ENCODE data around the gene BBOX1. TPM values are rescaled to one million over a fixed set of nuclear protein-coding genes. Genes with fewer than 3 reads are reported as not detected.

The BBOX1 gene
- total and polyA plus RNA-seq, 2 donors (not counting 3 experiments of a cell fraction or from before 2014, with no cell fraction given) = not detected

DNA sequence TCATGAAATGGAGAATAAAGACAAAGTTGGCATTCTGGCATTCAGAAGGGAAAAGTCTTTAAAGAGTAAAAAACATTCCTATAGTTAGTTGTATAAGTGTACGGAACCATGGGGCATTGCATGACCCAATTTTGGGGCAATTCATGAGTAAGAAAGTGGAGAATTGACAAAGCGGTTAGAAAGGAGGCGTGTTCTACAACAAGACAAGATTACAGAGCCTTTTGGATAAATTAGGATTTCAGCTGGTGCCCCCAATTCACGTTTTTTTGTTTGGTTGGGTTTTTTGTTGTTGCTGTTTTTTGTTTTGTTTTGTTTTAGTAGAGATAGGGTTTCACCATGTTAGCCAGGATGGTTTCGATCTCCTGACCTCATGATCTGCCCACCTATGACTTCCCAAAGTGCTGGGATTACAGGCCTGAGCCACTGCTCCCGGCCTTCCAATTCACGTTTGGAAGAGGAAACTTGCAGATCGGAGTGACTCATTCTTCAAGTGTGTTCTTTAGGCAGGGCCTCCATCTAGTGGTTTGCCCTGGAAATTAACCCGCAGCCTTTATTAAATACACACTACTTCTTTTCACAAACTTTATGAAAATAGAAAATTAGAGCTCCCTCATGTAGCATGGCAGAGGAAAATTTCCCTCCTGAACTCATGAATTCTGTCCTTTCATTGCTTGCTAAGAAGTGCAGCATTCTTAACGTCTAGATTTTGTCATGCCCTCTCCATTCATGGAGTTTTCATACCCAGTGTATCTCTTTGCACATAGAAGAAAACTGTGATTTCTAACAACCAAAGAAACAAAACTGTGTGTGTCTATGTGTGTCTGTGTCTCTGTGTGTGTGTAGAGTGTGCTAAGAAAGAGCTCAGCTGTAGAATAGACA lies 118.1 kb downstream of the BBOX1 start:
- H3K9me3 ChIP-seq (replicated peaks; ENCODE audit: control insufficient read depth, insufficient read depth, low read length) = no peaks in the 10 kb centered on the region
- BruUV-seq (replicated peaks) = no TSS peak
- H3K9ac ChIP-seq (replicated peaks; ENCODE audit: extremely low read depth, insufficient read depth, low read length) = no peak overlapping the region
- FAIRE-seq (peak; percentile 78), DNase-seq (ENCODE audit: low read depth, low spot score) (peak; percentile 70)
- H4K20me1 ChIP-seq (replicated peaks; ENCODE audit: control insufficient read depth, extremely low read depth, insufficient read depth, low read length) = no peaks in the 10 kb centered on the region
- TF ChIP-seq GATA2 (IDR thresholded peaks at IDR 0.05; ENCODE audit: insufficient read depth, insufficient read length, low read depth, low read length) = no peak
- no peak for TF ChIP-seq EZH2 (IDR thresholded peaks at IDR 0.05; ENCODE audit: borderline replicate concordance, low read depth, low read length, severe bottlenecking)
- no peak for TF ChIP-seq MYC (IDR thresholded peaks at IDR 0.05; ENCODE audit: low read depth, low read length)
- no peak for TF ChIP-seq POLR2AphosphoS5 (IDR thresholded peaks at IDR 0.05; ENCODE audit: insufficient read depth, low read depth, low read length)
- TF ChIP-seq, protein P1, sequence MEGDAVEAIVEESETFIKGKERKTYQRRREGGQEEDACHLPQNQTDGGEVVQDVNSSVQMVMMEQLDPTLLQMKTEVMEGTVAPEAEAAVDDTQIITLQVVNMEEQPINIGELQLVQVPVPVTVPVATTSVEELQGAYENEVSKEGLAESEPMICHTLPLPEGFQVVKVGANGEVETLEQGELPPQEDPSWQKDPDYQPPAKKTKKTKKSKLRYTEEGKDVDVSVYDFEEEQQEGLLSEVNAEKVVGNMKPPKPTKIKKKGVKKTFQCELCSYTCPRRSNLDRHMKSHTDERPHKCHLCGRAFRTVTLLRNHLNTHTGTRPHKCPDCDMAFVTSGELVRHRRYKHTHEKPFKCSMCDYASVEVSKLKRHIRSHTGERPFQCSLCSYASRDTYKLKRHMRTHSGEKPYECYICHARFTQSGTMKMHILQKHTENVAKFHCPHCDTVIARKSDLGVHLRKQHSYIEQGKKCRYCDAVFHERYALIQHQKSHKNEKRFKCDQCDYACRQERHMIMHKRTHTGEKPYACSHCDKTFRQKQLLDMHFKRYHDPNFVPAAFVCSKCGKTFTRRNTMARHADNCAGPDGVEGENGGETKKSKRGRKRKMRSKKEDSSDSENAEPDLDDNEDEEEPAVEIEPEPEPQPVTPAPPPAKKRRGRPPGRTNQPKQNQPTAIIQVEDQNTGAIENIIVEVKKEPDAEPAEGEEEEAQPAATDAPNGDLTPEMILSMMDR (IDR thresholded peaks at IDR 0.05; ENCODE audit: extremely low read depth in 1 of 2, insufficient read depth in 1 of 2, low read depth in 1 of 2, low read length in 2 of 2) = peak; percentile 54 to 70
- peak; percentile 67 for TF ChIP-seq JUN (IDR thresholded peaks at IDR 0.05; ENCODE audit: borderline replicate concordance, insufficient read depth, insufficient read length, low read depth)
- TF ChIP-seq, protein P2, sequence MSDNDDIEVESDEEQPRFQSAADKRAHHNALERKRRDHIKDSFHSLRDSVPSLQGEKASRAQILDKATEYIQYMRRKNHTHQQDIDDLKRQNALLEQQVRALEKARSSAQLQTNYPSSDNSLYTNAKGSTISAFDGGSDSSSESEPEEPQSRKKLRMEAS (IDR thresholded peaks at IDR 0.05; ENCODE audit: insufficient read depth, insufficient read length) = no peak
- TF ChIP-seq FOS (IDR thresholded peaks at IDR 0.05; ENCODE audit: borderline replicate concordance, insufficient read depth, low read length) = peak; percentile 94
- TF ChIP-seq POLR2A (IDR thresholded peaks at IDR 0.05; ENCODE audit: low read depth, low read length) = no peak
- intact Hi-C loops (cut with micrococcal nuclease) = loop anchor here (1.0 to 10.0 kb wide), 5 partner anchors 404 to 872 kb away; partner anchors contain the start of gene ANO3
- no peaks in the 10 kb centered on the region for H3K27me3 ChIP-seq (ENCODE audit: control insufficient read depth in 2 of 2, insufficient read depth in 2 of 2, low read length in 2 of 2)
- POLR2A ChIA-PET = no interaction called here
- CTCF ChIA-PET = interaction anchor here (0.6 to 3.7 kb wide), 28 partner anchors 10 to 1177 kb away, joined by 3 to 50 read pairs (median 4); no protein-coding TSS in a partner anchor
- H3K4me3 ChIP-seq (replicated peaks in 1 of 3; ENCODE audit: insufficient read depth in 1 of 3, low read depth in 1 of 3, low read length in 3 of 3) = no peak overlapping the region
- H3K36me3 ChIP-seq (ENCODE audit: control insufficient read depth in 2 of 2, extremely low read depth in 1 of 2, insufficient read depth in 2 of 2, low read length in 2 of 2) = no peaks in the 10 kb centered on the region
- H3K4me2 ChIP-seq (ENCODE audit: insufficient read depth, low read length) = no peak overlapping the region
- dilution Hi-C loops (cut with MboI; ENCODE audit: extremely low pct_ligation_motif_present, low sequenced_read_pairs) = no loop called here
- H3K4me1 ChIP-seq (ENCODE audit: control insufficient read depth, extremely low read depth, insufficient read depth, low read length) = no peaks in the 10 kb centered on the region
- H3K9me1 ChIP-seq (replicated peaks; ENCODE audit: control insufficient read depth, extremely low read depth, insufficient read depth, low read length) = no peaks in the 10 kb centered on the region
- no peak overlapping the region for H2AFZ ChIP-seq (ENCODE audit: low read depth, low read length)
- H3K79me2 ChIP-seq (ENCODE audit: control insufficient read depth, insufficient read depth, low read length) = no peaks in the 10 kb centered on the region
- no peak overlapping the region for H3K27ac ChIP-seq (ENCODE audit: insufficient read depth, low read depth, low read length)
